Coronary artery (tissue), 2 donors: ENCODE data around the gene KCNIP3.
"Not testable (repeated sequence)": the region's sequence is repeated elsewhere in the genome, so short reads cannot be mapped to it uniquely, and the experiment has no call there.

Experiments
- DNase-seq: peaks from one replicate; pipeline ENCODE4 v3.0.0-alpha.2; 2017; ENCODE audit warnings: low spot score
- H3K27ac ChIP-seq, 2 donors: fragments of 200-600 bp; sonication (generic); one replicate each; pipeline ENCODE4 v1.5.1; 2016 to 2019
- H3K4me3 ChIP-seq: fragments of 200-600 bp; sonication (generic); 2 replicates; pipeline ENCODE4 v1.5.1; 2016; ENCODE audit warnings: mild to moderate bottlenecking, moderate library complexity
- CTCF ChIP-seq: fragments of 200-600 bp; sonication (generic); IDR thresholded peaks from one replicate; pipeline ENCODE4 v1.5.1; 2019; ENCODE audit warnings: antibody characterized with exemption

The KCNIP3 gene

GRCh38 chr2:95265182-95265581 is 32.0 kb upstream of the KCNIP3 start:
- TF ChIP-seq CTCF, result no peak
- Histone ChIP-seq H3K4me3 (no peak overlapping the region), H3K27ac (no peak overlapping the region)
- peak; percentile 41 for DNase-seq

GRCh38 chr2:95266781-95267430 is 30.2 kb upstream of the KCNIP3 start:
- H3K27ac ChIP-seq, result no peak overlapping the region
- H3K4me3 ChIP-seq, result no peak overlapping the region
- no peak for TF ChIP-seq CTCF
- DNase-seq, result peak; percentile 63

- Histone ChIP-seq H3K4me3 (no peak overlapping the region), H3K27ac (no peak overlapping the region)
- DNase-seq, result no peak
- no peak for TF ChIP-seq CTCF
Measured at GRCh38 chr2:95267458-95268210, 29.5 kb upstream of the KCNIP3 start.

GRCh38 chr2:95268211-95269035 is 28.7 kb upstream of the KCNIP3 start:
- peak; percentile 69 for DNase-seq
- Histone ChIP-seq H3K4me3 (no peak overlapping the region), H3K27ac (no peak overlapping the region)
- TF ChIP-seq CTCF, result no peak

- Histone ChIP-seq H3K27ac (no peak overlapping the region), H3K4me3 (no peak overlapping the region)
- TF ChIP-seq CTCF, result no peak
- DNase-seq, result peak; percentile 56
Measured at GRCh38 chr2:95269036-95269680, 28.0 kb upstream of the KCNIP3 start.

GRCh38 chr2:95269745-95270144 is 27.4 kb upstream of the KCNIP3 start:
- not testable (repeated sequence) for H3K27ac ChIP-seq, DNase-seq, H3K4me3 ChIP-seq

- Histone ChIP-seq H3K27ac (no peak overlapping the region), H3K4me3 (no peak overlapping the region)
- TF ChIP-seq CTCF, result no peak
- DNase-seq, result peak; percentile 66
Measured at GRCh38 chr2:95270541-95271081, 26.5 kb upstream of the KCNIP3 start.
